Lung (tissue), 12 donors: ENCODE measurements around the gene RASGRF1. TPM values are rescaled to one million over a fixed set of nuclear protein-coding genes. Genes with fewer than 3 reads are reported as not detected.
A peak's percentile ranks its signal among the peaks of the same experiment; 100 is the strongest.

Experiments used
- ATAC-seq: fragments of 200-7000 bp; cut with Tn5 transposase; one replicate; pipeline ENCODE4 v1.9.1; 2020; ENCODE audit warnings: moderate number of reproducible peaks; ENCODE audit not compliant: insufficient read depth, low FRiP score
- DNase-seq, 3 donors: peaks; one replicate each; pipeline ENCODE4 v3.0.0-alpha.2; 2013 to 2017
- H3K27ac ChIP-seq, 2 donors: one replicate each; pipeline ENCODE4 v1.5.1; 2013; ENCODE audit warnings: mild to moderate bottlenecking in 2 of 2, moderate library complexity in 2 of 2, control low read depth in 1 of 2, inconsistent platforms in 1 of 2, low read depth in 1 of 2, low read length in 1 of 2
- H3K27me3 ChIP-seq, 3 donors: one replicate each; pipeline ENCODE4 v1.5.1; 2013; ENCODE audit warnings: low read length in 2 of 3; ENCODE audit not compliant: control insufficient read depth in 3 of 3, insufficient read depth in 3 of 3
- H3K36me3 ChIP-seq, 4 donors: one replicate each; pipeline ENCODE4 v1.5.1; 2013; ENCODE audit warnings: low read length in 4 of 4, mild to moderate bottlenecking in 1 of 4, moderate library complexity in 1 of 4; ENCODE audit not compliant: control insufficient read depth in 4 of 4, insufficient read depth in 4 of 4
- H3K4me1 ChIP-seq, 5 donors: one replicate each; pipeline ENCODE4 v1.5.1; 2013; ENCODE audit warnings: low read length in 5 of 5, mild to moderate bottlenecking in 2 of 5, moderate library complexity in 1 of 5; ENCODE audit not compliant: control insufficient read depth in 5 of 5, insufficient read depth in 5 of 5
- H3K4me3 ChIP-seq: one replicate; pipeline ENCODE4 v1.5.1; 2013; ENCODE audit warnings: mild to moderate bottlenecking, control low read depth, moderate library complexity
- H3K9ac ChIP-seq, 2 donors: one replicate each; pipeline ENCODE4 v1.5.1; 2013; ENCODE audit warnings: low read length in 2 of 2, control low read depth in 1 of 2; ENCODE audit not compliant: insufficient read depth in 1 of 2
- H3K9me3 ChIP-seq, 4 donors: one replicate each; pipeline ENCODE4 v1.5.1; 2013; ENCODE audit warnings: low read length in 3 of 4, mild to moderate bottlenecking in 1 of 4, moderate library complexity in 1 of 4; ENCODE audit not compliant: control insufficient read depth in 4 of 4, insufficient read depth in 3 of 4
- CTCF ChIP-seq: IDR thresholded peaks from 2 replicates; pipeline ENCODE4 v1.5.1; 2012; ENCODE audit warnings: mild to moderate bottlenecking; ENCODE audit errors: control extremely low read depth, extremely low read depth
- WGBS, 2 donors: extraction: QIAGEN DNeasy Blood & Tissue Kit; methylation state at CpG; one replicate each; pipeline ENCODE4 v1.1.7; 2013; 5-methylcytosine and 5-hydroxymethylcytosine counted together
- polyA plus RNA-seq, 2 donors: library from polyadenylated mRNA; stranded (reverse); fragments of 200-250 nt; gene quantifications; one replicate each; pipeline ENCODE4 v1.2.1, GENCODE V29; 2013
- total RNA-seq, 2 donors: library from RNA; depleted of rRNA in 1 of 2; stranded (reverse); fragments of >200 nt in 1 of 2; gene quantifications; one replicate each; pipeline ENCODE4 v1.2.1, GENCODE V29; 2014 to 2021
- donor health status: control.
- donor health status: control.
- donor health status: Bipolar disorder and iron deficiency.
- donor health status: healthy.
- donor health status: DM: yes; HTN: yes; CAD: no.

The RASGRF1 gene
- total and polyA plus RNA-seq, 4 donors = 10.9 to 71.2 (median 24.6) TPM

GRCh38 chr15:79028411-79028964 is 62.1 kb downstream of the RASGRF1 start:
- WGBS, 2 donors = 43 to 44% methylated on average over 7 of the region's 7 CpGs
- no peaks in the 10 kb centered on the region for H3K36me3 ChIP-seq
- H3K27ac ChIP-seq = no peak overlapping the region
- peaks cover 0 to 1% (median 0%) of the 10 kb centered on the region in 4 donors for H3K9me3 ChIP-seq
- no peaks in the 10 kb centered on the region for H3K4me1 ChIP-seq
- DNase-seq = peak; percentile 26 to 39 (median 28)
- TF ChIP-seq CTCF = peak; percentile 43
- ATAC-seq = no peak
- H3K4me3 ChIP-seq = no peak overlapping the region
- H3K9ac ChIP-seq = no peak overlapping the region
- no peaks in the 10 kb centered on the region for H3K27me3 ChIP-seq

GRCh38 chr15:79027532-79028410 is 62.8 kb downstream of the RASGRF1 start:
- no peaks in the 10 kb centered on the region for H3K36me3 ChIP-seq
- H3K27me3 ChIP-seq = no peaks in the 10 kb centered on the region
- peaks cover 0 to 1% (median 0%) of the 10 kb centered on the region in 4 donors for H3K9me3 ChIP-seq
- 77 to 86% methylated on average over 15 of the region's 15 CpGs for WGBS, 2 donors
- no peak overlapping the region for H3K27ac ChIP-seq
- no peak for TF ChIP-seq CTCF
- DNase-seq (no peak), ATAC-seq (no peak)
- no peaks in the 10 kb centered on the region for H3K4me1 ChIP-seq
- H3K4me3 ChIP-seq = no peak overlapping the region
- H3K9ac ChIP-seq = no peak overlapping the region

- H3K9me3 ChIP-seq = peaks cover 0 to 1% (median 0%) of the 10 kb centered on the region in 4 donors
- no peak for TF ChIP-seq CTCF
- DNase-seq (no peak), ATAC-seq (no peak)
- no peaks in the 10 kb centered on the region for H3K36me3 ChIP-seq
- H3K27me3 ChIP-seq = no peaks in the 10 kb centered on the region
- H3K9ac ChIP-seq = no peak overlapping the region
- WGBS, 2 donors = 82 to 93% methylated on average over 1 of the region's 1 CpG
- no peak overlapping the region for H3K27ac ChIP-seq
- H3K4me3 ChIP-seq = no peak overlapping the region
- no peaks in the 10 kb centered on the region for H3K4me1 ChIP-seq
These were observed 64.8 kb downstream of the RASGRF1 start for GRCh38 chr15:79025802-79026201.
